ENCODE results near the gene PRICKLE3.

The PRICKLE3 gene

GRCh38 chrX:49210406-49210805, 24.2 kb upstream of the PRICKLE3 start:
- Histone ChIP-seq H3K36me3 (ENCODE audit: control insufficient read depth, insufficient read depth, low read length) (no peaks in the 10 kb centered on the region), H3K4me3 (replicated peaks; ENCODE audit: low read depth, low read length) (no peak overlapping the region)
- TF ChIP-seq CTCF (IDR thresholded peaks at IDR 0.05; ENCODE audit: insufficient read depth, low read length, poor library complexity, severe bottlenecking), result no peak

GRCh38 chrX:49209434-49210251, 23.5 kb upstream of the PRICKLE3 start:
- no peaks in the 10 kb centered on the region for H3K36me3 ChIP-seq (ENCODE audit: control insufficient read depth, insufficient read depth, low read length)
- no peak for TF ChIP-seq CTCF (IDR thresholded peaks at IDR 0.05; ENCODE audit: insufficient read depth, low read length, poor library complexity, severe bottlenecking)
- no peak for DNase-seq (ENCODE audit: extremely low read depth, insufficient read length)
- no peaks in the 10 kb centered on the region for H3K27me3 ChIP-seq (replicated peaks; ENCODE audit: control insufficient read depth, insufficient read depth, low read length)
- no peak overlapping the region for H3K4me3 ChIP-seq (replicated peaks; ENCODE audit: low read depth, low read length)

More at GRCh38 chrX:49210406-49210805, 24.2 kb upstream of the PRICKLE3 start:
- no peak for DNase-seq (ENCODE audit: extremely low read depth, insufficient read length)
- no peaks in the 10 kb centered on the region for H3K27me3 ChIP-seq (replicated peaks; ENCODE audit: control insufficient read depth, insufficient read depth, low read length)

GRCh38 chrX:49208399-49208798, 22.2 kb upstream of the PRICKLE3 start:
- H3K27me3 ChIP-seq (replicated peaks; ENCODE audit: control insufficient read depth, insufficient read depth, low read length), result no peaks in the 10 kb centered on the region
- H3K36me3 ChIP-seq (ENCODE audit: control insufficient read depth, insufficient read depth, low read length), result no peaks in the 10 kb centered on the region
- no peak for DNase-seq (ENCODE audit: extremely low read depth, insufficient read length)
- H3K4me3 ChIP-seq (replicated peaks; ENCODE audit: low read depth, low read length), result no peak overlapping the region
- TF ChIP-seq CTCF (IDR thresholded peaks at IDR 0.05; ENCODE audit: insufficient read depth, low read length, poor library complexity, severe bottlenecking), result no peak

- DNase-seq (ENCODE audit: extremely low read depth, insufficient read length), result no peak
- no peak overlapping the region for H3K4me3 ChIP-seq (replicated peaks; ENCODE audit: low read depth, low read length)
- TF ChIP-seq CTCF (IDR thresholded peaks at IDR 0.05; ENCODE audit: insufficient read depth, low read length, poor library complexity, severe bottlenecking), result no peak
- no peaks in the 10 kb centered on the region for H3K36me3 ChIP-seq (ENCODE audit: control insufficient read depth, insufficient read depth, low read length)
- no peaks in the 10 kb centered on the region for H3K27me3 ChIP-seq (replicated peaks; ENCODE audit: control insufficient read depth, insufficient read depth, low read length)
Observed at GRCh38 chrX:49206543-49206942, 20.4 kb upstream of the PRICKLE3 start.

- Histone ChIP-seq H3K4me3 (replicated peaks; ENCODE audit: low read depth, low read length) (no peak overlapping the region), H3K36me3 (ENCODE audit: control insufficient read depth, insufficient read depth, low read length) (no peaks in the 10 kb centered on the region), H3K27me3 (replicated peaks; ENCODE audit: control insufficient read depth, insufficient read depth, low read length) (no peaks in the 10 kb centered on the region)
- DNase-seq (ENCODE audit: extremely low read depth, insufficient read length), result no peak
- no peak for TF ChIP-seq CTCF (IDR thresholded peaks at IDR 0.05; ENCODE audit: insufficient read depth, low read length, poor library complexity, severe bottlenecking)
Observed at GRCh38 chrX:49205443-49205842, 19.3 kb upstream of the PRICKLE3 start.

All from GM06990 (cell line).